Vagina (tissue), 2 donors: Measurements from ENCODE around the gene TTC39B. TPM values are rescaled to one million over a fixed set of nuclear protein-coding genes. Genes with fewer than 3 reads are reported as not detected.

Experiments
- DNase-seq, 2 donors: peaks; one replicate each; pipeline ENCODE4 v3.0.0-alpha.2; 2017; ENCODE audit errors: extremely low spot score in 2 of 2
- H3K27ac ChIP-seq: fragments of 200-600 bp; sonication (generic); one replicate; pipeline ENCODE4 v1.5.1; 2019
- H3K27me3 ChIP-seq: fragments of 200-600 bp; sonication (generic); one replicate; pipeline ENCODE4 v1.5.1; 2019
- H3K36me3 ChIP-seq, 2 donors: fragments of 200-600 bp; sonication (generic); one replicate each; pipeline ENCODE4 v1.5.1; 2017 to 2019
- H3K4me1 ChIP-seq: fragments of 200-600 bp; sonication (generic); one replicate; pipeline ENCODE4 v1.5.1; 2019
- H3K4me3 ChIP-seq, 2 donors: fragments of 200-600 bp; sonication (generic); 1 replicate in 1 of 2; 2 replicates in 1 of 2; pipeline ENCODE4 v1.5.1; 2016 to 2019
- H3K9me3 ChIP-seq: fragments of 200-600 bp; sonication (generic); one replicate; pipeline ENCODE4 v1.5.1; 2019
- CTCF ChIP-seq, 3 experiments: fragments of 450-650 bp in 2 of 3; fragments of 200-600 bp in 1 of 3; sonication (generic) in 1 of 3; IDR thresholded peaks; one replicate each; pipeline ENCODE4 v1.5.1; 2017 to 2019; ENCODE audit warnings: antibody characterized with exemption in 3 of 3, mild to moderate bottlenecking in 2 of 3, moderate library complexity in 2 of 3
- POLR2A ChIP-seq, 2 donors: fragments of 450-650 bp; IDR thresholded peaks; one replicate each; pipeline ENCODE4 v1.6.1; 2017; ENCODE audit warnings: antibody characterized with exemption in 2 of 2, mild to moderate bottlenecking in 2 of 2, moderate library complexity in 2 of 2
- POLR2AphosphoS5 ChIP-seq, 2 donors: sonication (generic); formaldehyde crosslinking; IDR thresholded peaks; one replicate each; pipeline ENCODE4 v1.9.0; 2017; ENCODE audit warnings: antibody characterized with exemption in 2 of 2, mild to moderate bottlenecking in 2 of 2, low read depth in 1 of 2; ENCODE audit not compliant: insufficient read depth in 1 of 2
- intact Hi-C: fragments of 100-400 bp; cut with DNase I; formaldehyde crosslinking; loops from one replicate; pipeline ENCODE4 v1.15.1; 2023
- total RNA-seq: library from RNA; depleted of rRNA; stranded (reverse); fragments of >200 nt; gene quantifications from one replicate; pipeline ENCODE4 v1.2.3, GENCODE V29; 2016

The TTC39B gene
- total RNA-seq, 1 donor from 2014 or later: 13.3 TPM

GRCh38 chr9:15200111-15200510 lies 106.9 kb downstream of the TTC39B start:
- TF ChIP-seq POLR2A (IDR thresholded peaks at IDR 0.05) (no peak), POLR2AphosphoS5 (IDR thresholded peaks at IDR 0.05; ENCODE audit: insufficient read depth in 1 of 2, low read depth in 1 of 2) (no peak), CTCF (IDR thresholded peaks at IDR 0.05) (no peak)
- Histone ChIP-seq H3K27me3 (no peaks in the 10 kb centered on the region), H3K9me3 (no peaks in the 10 kb centered on the region), H3K4me3 (no peak overlapping the region), H3K27ac (no peak overlapping the region), H3K4me1 (no peaks in the 10 kb centered on the region), H3K36me3 (peaks cover 0 to 12% of the 10 kb centered on the region in 2 donors)
- intact Hi-C loops: no loop called here
- DNase-seq: no peak

- intact Hi-C loops: loop anchor here (10.0 kb wide), 1 partner anchor 1942 kb away; the partner anchor contains the start of gene CNTLN
- Histone ChIP-seq H3K27ac (no peak overlapping the region), H3K36me3 (peaks cover 2 to 53% of the 10 kb centered on the region in 2 donors), H3K9me3 (no peaks in the 10 kb centered on the region), H3K27me3 (no peaks in the 10 kb centered on the region), H3K4me1 (no peaks in the 10 kb centered on the region), H3K4me3 (no peak overlapping the region)
- DNase-seq: no peak
- TF ChIP-seq CTCF (IDR thresholded peaks at IDR 0.05): no peak
- no peak for TF ChIP-seq POLR2AphosphoS5 (IDR thresholded peaks at IDR 0.05; ENCODE audit: insufficient read depth in 1 of 2, low read depth in 1 of 2)
Measured at GRCh38 chr9:15192856-15193255, 114.2 kb downstream of the TTC39B start.

- Histone ChIP-seq H3K27ac (no peak overlapping the region), H3K27me3 (no peaks in the 10 kb centered on the region), H3K36me3 (peaks cover 2 to 64% of the 10 kb centered on the region in 2 donors), H3K9me3 (no peaks in the 10 kb centered on the region), H3K4me1 (no peaks in the 10 kb centered on the region), H3K4me3 (no peak overlapping the region)
- no peak for TF ChIP-seq CTCF (IDR thresholded peaks at IDR 0.05)
- TF ChIP-seq POLR2AphosphoS5 (IDR thresholded peaks at IDR 0.05; ENCODE audit: insufficient read depth in 1 of 2, low read depth in 1 of 2): no peak
- TF ChIP-seq POLR2A (IDR thresholded peaks at IDR 0.05): no peak
- DNase-seq: no peak
- intact Hi-C loops: loop anchor here (10.0 kb wide), 1 partner anchor 1943 kb away; the partner anchor contains the start of gene CNTLN
Measured at GRCh38 chr9:15191378-15191777, 115.6 kb downstream of the TTC39B start.

GRCh38 chr9:15189481-15189880 lies 117.5 kb downstream of the TTC39B start:
- H3K36me3 ChIP-seq: peaks cover 2 to 61% of the 10 kb centered on the region in 2 donors
- H3K9me3 ChIP-seq: no peaks in the 10 kb centered on the region
- H3K4me1 ChIP-seq: no peaks in the 10 kb centered on the region
- H3K27ac ChIP-seq: no peak overlapping the region
- no peak for DNase-seq
- intact Hi-C loops: no loop called here
- no peak overlapping the region for H3K4me3 ChIP-seq
- H3K27me3 ChIP-seq: no peaks in the 10 kb centered on the region
- no peak for TF ChIP-seq POLR2A (IDR thresholded peaks at IDR 0.05)
- TF ChIP-seq CTCF (IDR thresholded peaks at IDR 0.05): no peak
- no peak for TF ChIP-seq POLR2AphosphoS5 (IDR thresholded peaks at IDR 0.05; ENCODE audit: insufficient read depth in 1 of 2, low read depth in 1 of 2)

- Histone ChIP-seq H3K9me3 (no peaks in the 10 kb centered on the region), H3K27me3 (no peaks in the 10 kb centered on the region), H3K4me1 (no peaks in the 10 kb centered on the region), H3K27ac (no peak overlapping the region), H3K4me3 (no peak overlapping the region), H3K36me3 (peaks cover 2 to 57% of the 10 kb centered on the region in 2 donors)
- TF ChIP-seq POLR2AphosphoS5 (IDR thresholded peaks at IDR 0.05; ENCODE audit: insufficient read depth in 1 of 2, low read depth in 1 of 2) (no peak), CTCF (IDR thresholded peaks at IDR 0.05) (no peak), POLR2A (IDR thresholded peaks at IDR 0.05) (no peak)
- intact Hi-C loops: no loop called here
- DNase-seq: no peak
Measured at GRCh38 chr9:15187589-15187988, 119.4 kb downstream of the TTC39B start.
